ENCODE data around the gene CORO1C. TPM values are rescaled to one million over a fixed set of nuclear protein-coding genes. Genes with fewer than 3 reads are reported as not detected.
A peak's percentile ranks its signal among the peaks of the same experiment; 100 is the strongest.
"Not testable (repeated sequence)": the region's sequence is repeated elsewhere in the genome, so short reads cannot be mapped to it uniquely, and the experiment has no call there.

The CORO1C gene
- total RNA-seq, 1 donor from 2014 or later: 128 TPM

DNA sequence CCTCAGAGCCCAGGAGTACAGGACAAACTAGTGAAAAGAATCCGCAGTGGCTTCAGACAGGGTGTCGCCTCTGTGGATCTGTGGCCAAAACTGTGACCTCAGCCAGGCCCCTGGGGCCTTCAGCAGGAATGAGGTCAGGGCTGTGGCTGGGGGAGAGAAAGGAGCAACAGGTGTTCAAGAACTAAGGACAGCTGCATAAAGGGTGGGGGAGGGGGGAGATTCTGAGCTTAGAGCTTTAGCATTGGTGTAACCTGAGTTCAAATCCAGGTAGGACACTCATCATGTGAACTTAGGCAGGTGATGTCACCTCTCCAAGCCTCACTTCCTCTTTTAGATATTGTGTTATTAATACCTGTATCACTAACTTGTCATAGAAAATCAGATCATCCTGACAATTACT, 40.9 kb upstream of the CORO1C start:
- Histone ChIP-seq H3K4me1 (peaks cover 17% of the 10 kb centered on the region), H3K4me2 (no peak overlapping the region), H3K27me3 (no peaks in the 10 kb centered on the region), H3F3A (ENCODE audit: low read depth) (peaks cover 39% of the 10 kb centered on the region), H4K20me1 (ENCODE audit: low read depth) (no peaks in the 10 kb centered on the region), H3K9ac (no peak overlapping the region), H3K9me3 (ENCODE audit: low read depth) (no peaks in the 10 kb centered on the region), H3K36me3 (no peaks in the 10 kb centered on the region), H3K79me2 (ENCODE audit: low read depth) (no peaks in the 10 kb centered on the region), H2AFZ (replicated peaks) (no peak overlapping the region), H3K4me3 (no peak overlapping the region), H3K27ac (no peak overlapping the region)
- TF ChIP-seq, protein P1, sequence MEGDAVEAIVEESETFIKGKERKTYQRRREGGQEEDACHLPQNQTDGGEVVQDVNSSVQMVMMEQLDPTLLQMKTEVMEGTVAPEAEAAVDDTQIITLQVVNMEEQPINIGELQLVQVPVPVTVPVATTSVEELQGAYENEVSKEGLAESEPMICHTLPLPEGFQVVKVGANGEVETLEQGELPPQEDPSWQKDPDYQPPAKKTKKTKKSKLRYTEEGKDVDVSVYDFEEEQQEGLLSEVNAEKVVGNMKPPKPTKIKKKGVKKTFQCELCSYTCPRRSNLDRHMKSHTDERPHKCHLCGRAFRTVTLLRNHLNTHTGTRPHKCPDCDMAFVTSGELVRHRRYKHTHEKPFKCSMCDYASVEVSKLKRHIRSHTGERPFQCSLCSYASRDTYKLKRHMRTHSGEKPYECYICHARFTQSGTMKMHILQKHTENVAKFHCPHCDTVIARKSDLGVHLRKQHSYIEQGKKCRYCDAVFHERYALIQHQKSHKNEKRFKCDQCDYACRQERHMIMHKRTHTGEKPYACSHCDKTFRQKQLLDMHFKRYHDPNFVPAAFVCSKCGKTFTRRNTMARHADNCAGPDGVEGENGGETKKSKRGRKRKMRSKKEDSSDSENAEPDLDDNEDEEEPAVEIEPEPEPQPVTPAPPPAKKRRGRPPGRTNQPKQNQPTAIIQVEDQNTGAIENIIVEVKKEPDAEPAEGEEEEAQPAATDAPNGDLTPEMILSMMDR (IDR thresholded peaks at IDR 0.05): no peak
- TF ChIP-seq EZH2phosphoT487 (IDR thresholded peaks at IDR 0.05) (no peak), EZH2 (IDR thresholded peaks at IDR 0.05) (no peak)
- peaks cover 53% of the 10 kb centered on the region for H3K4me1 Mint-ChIP-seq
- H3K27ac Mint-ChIP-seq: peak overlapping the region; percentile 71
- no peak for DNase-seq (ENCODE audit: low spot score)
- H3K4me3 Mint-ChIP-seq: peak overlapping the region; percentile 63
- H3K36me3 Mint-ChIP-seq: no peaks in the 10 kb centered on the region
- H3K27me3 Mint-ChIP-seq (ENCODE audit: insufficient read depth, low read depth): peaks cover 16% of the 10 kb centered on the region
- no peaks in the 10 kb centered on the region for H3K9me3 Mint-ChIP-seq

DNA sequence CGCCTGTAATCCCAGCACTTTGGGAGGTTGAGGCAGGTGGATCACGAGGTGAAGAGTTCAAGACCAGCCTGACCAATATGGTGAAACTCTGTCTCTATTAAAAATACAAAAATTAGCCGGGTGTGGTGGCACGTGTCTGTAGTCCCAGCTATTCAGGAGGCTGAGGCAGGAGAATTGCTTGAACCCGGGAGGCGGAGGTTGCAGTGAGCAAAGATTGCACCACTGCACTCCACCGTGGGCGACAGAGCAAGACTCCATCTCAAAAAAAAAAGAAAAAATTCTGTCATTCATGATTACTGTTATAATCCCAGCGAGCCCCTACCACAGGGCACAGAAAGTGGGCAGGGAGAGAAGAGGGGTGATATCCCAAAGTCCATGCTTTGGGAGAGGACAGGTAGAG, 40.5 kb upstream of the CORO1C start:
- H3K36me3 ChIP-seq; H4K20me1 ChIP-seq (ENCODE audit: low read depth); H3K4me3 ChIP-seq; H3K27me3 ChIP-seq; H3K79me2 ChIP-seq (ENCODE audit: low read depth); H3K4me2 ChIP-seq; H3K9ac ChIP-seq; H3K36me3 Mint-ChIP-seq; H3K9me3 ChIP-seq (ENCODE audit: low read depth); H2AFZ ChIP-seq (replicated peaks); DNase-seq (ENCODE audit: low spot score); H3K9me3 Mint-ChIP-seq; H3K27ac ChIP-seq: not testable (repeated sequence)
- Mint-ChIP-seq H3K27me3 (ENCODE audit: insufficient read depth, low read depth) (peaks cover 19% of the 10 kb centered on the region), H3K4me3 (peak overlapping the region; percentile 63), H3K27ac (peak overlapping the region; percentile 71), H3K4me1 (peaks cover 49% of the 10 kb centered on the region)
- Histone ChIP-seq H3K4me1 (peaks cover 13% of the 10 kb centered on the region), H3F3A (ENCODE audit: low read depth) (peaks cover 35% of the 10 kb centered on the region)

DNA sequence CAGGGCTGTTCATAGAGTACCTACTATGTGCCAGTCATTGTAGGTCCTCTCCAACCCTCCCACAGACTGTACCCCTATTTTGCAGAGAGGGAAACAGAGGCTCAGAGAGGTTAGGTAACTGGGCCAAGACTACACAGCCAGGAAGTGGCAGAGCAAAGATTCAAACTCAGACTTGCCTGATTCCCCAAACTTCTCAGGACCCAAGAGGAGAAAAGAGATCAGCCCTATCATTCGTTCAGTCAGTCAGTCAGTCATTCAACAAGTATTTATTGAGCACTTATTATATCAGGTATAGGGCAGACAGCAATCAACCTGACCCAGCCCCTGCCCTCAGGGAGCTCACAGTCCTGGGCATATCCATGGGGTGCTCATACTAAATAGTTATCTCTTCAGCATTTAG, 39.6 kb upstream of the CORO1C start:
- Mint-ChIP-seq H3K4me3 (peak overlapping the region; percentile 25), H3K4me1 (peaks cover 51% of the 10 kb centered on the region), H3K27me3 (ENCODE audit: insufficient read depth, low read depth) (peaks cover 19% of the 10 kb centered on the region), H3K9me3 (no peaks in the 10 kb centered on the region), H3K36me3 (no peaks in the 10 kb centered on the region), H3K27ac (peak overlapping the region; percentile 82)
- Histone ChIP-seq H3K27ac (no peak overlapping the region), H3K4me3 (no peak overlapping the region), H3K9ac (no peak overlapping the region), H2AFZ (replicated peaks) (no peak overlapping the region), H4K20me1 (ENCODE audit: low read depth) (no peaks in the 10 kb centered on the region), H3K9me3 (ENCODE audit: low read depth) (no peaks in the 10 kb centered on the region), H3K36me3 (no peaks in the 10 kb centered on the region), H3F3A (ENCODE audit: low read depth) (peaks cover 31% of the 10 kb centered on the region), H3K4me2 (no peak overlapping the region), H3K4me1 (peaks cover 12% of the 10 kb centered on the region), H3K27me3 (no peaks in the 10 kb centered on the region), H3K79me2 (ENCODE audit: low read depth) (no peaks in the 10 kb centered on the region)
- no peak for TF ChIP-seq EZH2phosphoT487 (IDR thresholded peaks at IDR 0.05)
- DNase-seq (ENCODE audit: low spot score): no peak

DNA sequence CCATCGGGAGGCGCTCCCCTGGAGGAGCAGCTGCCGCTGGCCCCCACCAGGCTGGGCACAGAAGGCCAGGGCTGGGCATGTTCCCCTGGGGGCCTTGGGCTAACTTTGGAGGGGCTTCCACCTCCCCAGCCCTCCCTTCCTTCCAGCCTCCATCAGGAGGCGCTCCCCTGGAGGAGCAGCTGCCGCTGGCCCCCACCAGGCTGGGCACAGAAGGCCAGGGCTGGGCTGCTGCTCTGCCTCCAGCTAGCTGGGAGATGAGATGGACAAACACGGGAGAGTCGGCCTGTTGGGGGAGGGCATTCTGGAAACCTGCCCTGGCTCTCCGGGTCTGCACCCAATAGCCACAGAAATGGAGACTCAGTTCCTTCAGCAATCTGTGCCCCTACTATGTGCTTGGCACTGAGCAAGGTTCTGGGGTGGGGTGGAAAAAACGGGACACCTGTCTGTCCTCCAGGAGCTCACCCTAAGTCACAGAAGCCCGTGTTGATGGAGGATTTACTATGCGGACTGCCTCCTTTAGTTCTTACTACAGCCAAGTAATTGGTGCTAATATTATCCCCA, 39.0 kb upstream of the CORO1C start:
- Histone ChIP-seq H4K20me1 (ENCODE audit: low read depth) (no peaks in the 10 kb centered on the region), H3K4me2 (no peak overlapping the region), H3K9me3 (ENCODE audit: low read depth) (no peaks in the 10 kb centered on the region), H3K27ac (no peak overlapping the region), H3K9ac (no peak overlapping the region), H3F3A (ENCODE audit: low read depth) (peaks cover 31% of the 10 kb centered on the region), H3K4me3 (no peak overlapping the region), H2AFZ (replicated peaks) (no peak overlapping the region), H3K79me2 (ENCODE audit: low read depth) (no peaks in the 10 kb centered on the region), H3K27me3 (no peaks in the 10 kb centered on the region), H3K4me1 (peaks cover 12% of the 10 kb centered on the region), H3K36me3 (no peaks in the 10 kb centered on the region)
- no peaks in the 10 kb centered on the region for H3K36me3 Mint-ChIP-seq
- peaks cover 51% of the 10 kb centered on the region for H3K4me1 Mint-ChIP-seq
- no peaks in the 10 kb centered on the region for H3K9me3 Mint-ChIP-seq
- peaks cover 19% of the 10 kb centered on the region for H3K27me3 Mint-ChIP-seq (ENCODE audit: insufficient read depth, low read depth)
- TF ChIP-seq EZH2phosphoT487 (IDR thresholded peaks at IDR 0.05) (no peak), EZH2 (IDR thresholded peaks at IDR 0.05) (no peak)
- TF ChIP-seq, protein P1 (IDR thresholded peaks at IDR 0.05): peak; percentile 5
- peak overlapping the region; percentile 25 for H3K4me3 Mint-ChIP-seq
- DNase-seq (ENCODE audit: low spot score): no peak
- H3K27ac Mint-ChIP-seq: peak overlapping the region; percentile 82
